Bronchial epithelial cell (primary cell): Measurements from ENCODE around the gene ATXN2. TPM values are rescaled to one million over a fixed set of nuclear protein-coding genes. Genes with fewer than 3 reads are reported as not detected.
A peak's percentile ranks its signal among the peaks of the same experiment; 100 is the strongest.
"Not testable (repeated sequence)": the region's sequence is repeated elsewhere in the genome, so short reads cannot be mapped to it uniquely, and the experiment has no call there.

ENCODE experiments used
- DNase-seq: peaks from one replicate; pipeline ENCODE4 v3.0.0-alpha.2; 2010; ENCODE audit warnings: low read depth
- FAIRE-seq: peaks from 2 replicates; lab custom pipeline; 2011; peaks lifted over from hg19 to GRCh38; lab: Jason Lieb, UNC
- H3K27me3 ChIP-seq: 2 replicates; pipeline ENCODE4 v1.5.1; 2011; ENCODE audit warnings: low read length; ENCODE audit not compliant: control insufficient read depth, insufficient read depth
- H3K36me3 ChIP-seq: 2 replicates; pipeline ENCODE4 v1.5.1; 2011; ENCODE audit warnings: low read length; ENCODE audit not compliant: control insufficient read depth, insufficient read depth
- H3K4me3 ChIP-seq: 2 replicates; pipeline ENCODE4 v1.5.1; 2011; ENCODE audit warnings: mild to moderate bottlenecking, low read depth, low read length, control low read depth
- CTCF ChIP-seq: IDR thresholded peaks from 2 replicates; pipeline ENCODE4 v1.5.1; 2011; ENCODE audit warnings: mild to moderate bottlenecking, moderate library complexity, low read length, control low read depth, inconsistent platforms; ENCODE audit not compliant: insufficient read depth, severe bottlenecking
- total RNA-seq: library from RNA; depleted of rRNA; stranded (reverse); fragments of >200 nt; gene quantifications from 2 replicates; pipeline ENCODE4 v1.2.1, GENCODE V29; 2014

Gene ATXN2
- total RNA-seq, 1 donor from 2014 or later = 8.7 TPM

GRCh38 chr12:111605911-111606766 is 7.0 kb upstream of the ATXN2 start:
- FAIRE-seq = no peak
- Histone ChIP-seq H3K4me3 (no peak overlapping the region), H3K36me3 (no peaks in the 10 kb centered on the region), H3K27me3 (no peaks in the 10 kb centered on the region)
- no peak for DNase-seq
- no peak for TF ChIP-seq CTCF

DNA sequence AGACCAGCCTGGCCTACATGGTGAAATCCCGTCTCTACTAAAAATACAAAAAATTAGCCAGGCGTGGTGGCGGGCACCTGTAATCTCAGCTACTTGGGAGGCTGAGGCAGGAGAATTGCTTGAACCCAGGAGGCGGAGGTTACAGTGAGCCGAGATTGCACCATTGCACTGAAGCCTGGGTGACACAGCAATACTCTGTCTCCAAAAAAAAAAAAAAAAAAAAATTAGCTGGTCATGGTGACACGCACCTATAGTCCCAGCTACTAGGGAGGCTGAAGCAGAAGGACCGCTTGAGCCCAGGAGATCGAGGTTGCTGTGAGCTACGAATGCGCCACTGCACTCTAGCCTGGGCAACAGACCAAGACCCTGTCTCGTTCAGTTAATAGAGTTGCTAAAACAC is 3.7 kb upstream of the ATXN2 start:
- FAIRE-seq, DNase-seq, H3K36me3 ChIP-seq, H3K4me3 ChIP-seq, H3K27me3 ChIP-seq: not testable (repeated sequence)

- Histone ChIP-seq H3K36me3 (no peaks in the 10 kb centered on the region), H3K4me3 (no peak overlapping the region), H3K27me3 (no peaks in the 10 kb centered on the region)
- DNase-seq = no peak
- no peak for FAIRE-seq
- no peak for TF ChIP-seq CTCF
Measured at GRCh38 chr12:111602348-111602747, 3.2 kb upstream of the ATXN2 start.

DNA sequence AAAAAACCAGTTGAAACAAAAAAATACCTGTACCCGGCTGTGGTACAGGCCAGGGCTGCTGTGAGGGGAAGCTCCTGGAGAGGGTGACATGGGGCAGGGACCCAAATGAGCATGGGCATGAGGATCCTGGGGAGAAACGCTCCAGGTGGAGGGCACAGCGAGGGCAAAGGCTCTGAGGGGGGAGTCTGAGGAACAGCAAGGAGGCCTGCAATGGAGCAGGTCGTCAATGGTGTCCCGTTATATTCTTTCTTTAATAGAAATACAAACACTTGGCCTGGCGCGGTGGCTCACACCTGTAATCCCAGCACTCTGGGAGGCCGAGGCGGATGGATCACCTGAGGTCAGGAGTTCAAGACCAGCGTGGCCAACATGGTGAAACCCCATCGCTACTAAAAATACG is 1.9 kb upstream of the ATXN2 start:
- DNase-seq, FAIRE-seq, H3K27me3 ChIP-seq: not testable (repeated sequence)

DNA sequence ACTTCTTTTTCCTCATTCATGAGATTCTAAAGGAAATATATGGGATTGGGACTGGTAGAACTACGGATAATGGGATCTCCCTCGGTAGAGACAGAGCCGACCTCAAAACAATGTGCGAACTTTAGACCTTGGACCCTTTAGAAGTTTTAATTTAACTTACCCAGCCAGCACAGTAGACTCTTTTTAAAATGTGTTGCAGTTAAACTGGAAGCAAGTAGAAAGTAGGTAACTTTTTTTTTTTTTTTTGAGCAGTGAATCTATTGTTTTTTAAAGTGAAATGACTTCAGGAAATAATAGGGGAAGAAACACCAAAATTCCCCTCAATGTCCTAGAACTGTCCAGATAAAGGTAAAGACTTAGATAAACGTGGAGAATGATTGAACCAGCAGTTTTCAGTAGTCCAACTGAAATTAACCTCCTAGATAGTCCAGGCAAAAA is 1.1 kb upstream of the ATXN2 start:
- no peaks in the 10 kb centered on the region for H3K36me3 ChIP-seq
- FAIRE-seq (no peak), DNase-seq (no peak)
- no peaks in the 10 kb centered on the region for H3K27me3 ChIP-seq
- TF ChIP-seq CTCF = no peak
- H3K4me3 ChIP-seq = peak overlapping the region; percentile 94

More for the DNA sequence above, 1.9 kb upstream of the ATXN2 start:
- not testable (repeated sequence) for H3K36me3 ChIP-seq, H3K4me3 ChIP-seq

GRCh38 chr12:111599453-111600204 is 514 bp upstream of the ATXN2 start:
- no peaks in the 10 kb centered on the region for H3K36me3 ChIP-seq
- no peaks in the 10 kb centered on the region for H3K27me3 ChIP-seq
- TF ChIP-seq CTCF = no peak
- FAIRE-seq (no peak), DNase-seq (peak; percentile 43)
- H3K4me3 ChIP-seq = peak overlapping the region; percentile 94
